ENCODE data around the gene RIPPLY1. TPM values are rescaled to one million over a fixed set of nuclear protein-coding genes. Genes with fewer than 3 reads are reported as not detected.

The RIPPLY1 gene
- polyA plus RNA-seq, 1 experiment: 0.06 TPM

GRCh38 chrX:106919932-106920452 lies 16.9 kb upstream of the RIPPLY1 start, which contains the start of gene CLDN2:
CLDN2 (plus strand) TSS chrX:106920402; CDS start chrX:106928229, 7,827 bp downstream.
- DNase-seq (ENCODE audit: low read depth): no peak
- Histone ChIP-seq H3K27me3 (ENCODE audit: control insufficient read depth, insufficient read depth, low read length) (no peaks in the 10 kb centered on the region), H3K4me3 (ENCODE audit: low read depth, low read length) (no peak within 1 kb of the TSS), H3K36me3 (ENCODE audit: control insufficient read depth, insufficient read depth, low read length) (no peaks in the 10 kb centered on the region)
- ChIA-PET POLR2A (no interaction called here), CTCF (no interaction called here)
- TF ChIP-seq CTCF (IDR thresholded peaks at IDR 0.05; ENCODE audit: insufficient read depth, low read depth, low read length): no peak

- Histone ChIP-seq H3K36me3 (ENCODE audit: control insufficient read depth, insufficient read depth, low read length) (no peaks in the 10 kb centered on the region), H3K27me3 (ENCODE audit: control insufficient read depth, insufficient read depth, low read length) (no peaks in the 10 kb centered on the region), H3K4me3 (ENCODE audit: low read depth, low read length) (no peak overlapping the region)
- TF ChIP-seq CTCF (IDR thresholded peaks at IDR 0.05; ENCODE audit: insufficient read depth, low read depth, low read length): no peak
- DNase-seq (ENCODE audit: low read depth): no peak
- ChIA-PET POLR2A (no interaction called here), CTCF (interaction anchor here (1.4 to 1.5 kb wide), 2 partner anchors 15 to 25 kb away, joined by 3 to 4 read pairs; no protein-coding TSS in a partner anchor)
Measured at GRCh38 chrX:106917830-106918500, 14.8 kb upstream of the RIPPLY1 start.

GRCh38 chrX:106912864-106913263 lies 9.7 kb upstream of the RIPPLY1 start:
- CTCF ChIA-PET: no interaction called here
- H3K27me3 ChIP-seq (ENCODE audit: control insufficient read depth, insufficient read depth, low read length): no peaks in the 10 kb centered on the region
- POLR2A ChIA-PET: no interaction called here

GRCh38 chrX:106906361-106906760 lies 3.2 kb upstream of the RIPPLY1 start:
- CTCF ChIA-PET: interaction anchor here (0.6 to 3.6 kb wide), 3 partner anchors 12 to 932 kb away, joined by 3 to 13 read pairs (median 3); no protein-coding TSS in a partner anchor
- no peaks in the 10 kb centered on the region for H3K36me3 ChIP-seq (ENCODE audit: control insufficient read depth, insufficient read depth, low read length)
- DNase-seq (ENCODE audit: low read depth): no peak
- POLR2A ChIA-PET: no interaction called here
- no peak overlapping the region for H3K4me3 ChIP-seq (ENCODE audit: low read depth, low read length)
- H3K27me3 ChIP-seq (ENCODE audit: control insufficient read depth, insufficient read depth, low read length): no peaks in the 10 kb centered on the region
- no peak for TF ChIP-seq CTCF (IDR thresholded peaks at IDR 0.05; ENCODE audit: insufficient read depth, low read depth, low read length)

More at GRCh38 chrX:106912864-106913263, 9.7 kb upstream of the RIPPLY1 start:
- Histone ChIP-seq H3K36me3 (ENCODE audit: control insufficient read depth, insufficient read depth, low read length) (no peaks in the 10 kb centered on the region), H3K4me3 (ENCODE audit: low read depth, low read length) (no peak overlapping the region)
- no peak for TF ChIP-seq CTCF (IDR thresholded peaks at IDR 0.05; ENCODE audit: insufficient read depth, low read depth, low read length)
- DNase-seq (ENCODE audit: low read depth): no peak

- ChIA-PET CTCF (interaction anchor here (3.6 kb wide), 1 partner anchor 11 kb away, joined by 13 read pairs; no protein-coding TSS in a partner anchor), POLR2A (no interaction called here)
- Histone ChIP-seq H3K4me3 (ENCODE audit: low read depth, low read length) (no peak overlapping the region), H3K27me3 (ENCODE audit: control insufficient read depth, insufficient read depth, low read length) (no peaks in the 10 kb centered on the region), H3K36me3 (ENCODE audit: control insufficient read depth, insufficient read depth, low read length) (no peaks in the 10 kb centered on the region)
- TF ChIP-seq CTCF (IDR thresholded peaks at IDR 0.05; ENCODE audit: insufficient read depth, low read depth, low read length): no peak
- DNase-seq (ENCODE audit: low read depth): no peak
Measured at GRCh38 chrX:106905064-106905708, 2.0 kb upstream of the RIPPLY1 start.
